AG04450 (cell line): ENCODE measurements around the gene PPP3R1. TPM values are rescaled to one million over a fixed set of nuclear protein-coding genes. Genes with fewer than 3 reads are reported as not detected.

Experiments used
- CTCF ChIA-PET: fragments of 300-600, 350-600 bp; formaldehyde crosslinking; extraction: SDS; loops from one replicate; lab custom pipeline; 2022; ENCODE audit warnings: antibody characterized with exemption, inconsistent platforms; lab: Charles Lee
- POLR2A ChIA-PET: fragments of 350-600 bp; formaldehyde crosslinking; extraction: SDS; loops from one replicate; lab custom pipeline; 2021; ENCODE audit warnings: antibody characterized with exemption, inconsistent platforms; lab: Yijun Ruan, JAX
- DNase-seq: peaks from one replicate; pipeline ENCODE4 v3.0.0-alpha.2; 2011; ENCODE audit warnings: low read depth, low spot score
- H3K27ac ChIP-seq: one replicate; pipeline ENCODE4 v1.5.1; 2012; ENCODE audit warnings: low read depth, low read length, control low read depth
- H3K27me3 ChIP-seq: one replicate; pipeline ENCODE4 v1.6.0; 2012; ENCODE audit warnings: low read length; ENCODE audit not compliant: control insufficient read depth, insufficient read depth
- H3K4me3 ChIP-seq: 2 replicates; pipeline ENCODE4 v1.5.1; 2011; ENCODE audit warnings: mild to moderate bottlenecking, low read depth, low read length, control low read depth
- H3K9me3 ChIP-seq: 2 replicates; pipeline ENCODE4 v1.5.1; 2012; ENCODE audit warnings: low read length; ENCODE audit not compliant: control insufficient read depth, insufficient read depth
- CTCF ChIP-seq: IDR thresholded peaks from 2 replicates; pipeline ENCODE4 v1.5.1; 2011; ENCODE audit warnings: low read depth, low read length, control low read depth, inconsistent platforms
- polyA plus RNA-seq: library from polyadenylated mRNA; depleted of rRNA; stranded (reverse); fragments of >200 nt; gene quantifications from 2 replicates; pipeline ENCODE4 v1.2.3, GENCODE V29; 2011; rRNA removed

Gene PPP3R1
- polyA plus RNA-seq, 1 experiment, result 24.9 TPM

GRCh38 chr2:68134554-68134953 is 117.8 kb downstream of the PPP3R1 start:
- Histone ChIP-seq H3K9me3 (no peaks in the 10 kb centered on the region), H3K27ac (no peak overlapping the region), H3K27me3 (no peaks in the 10 kb centered on the region), H3K4me3 (no peak overlapping the region)
- no peak for DNase-seq
- ChIA-PET POLR2A (no interaction called here), CTCF (interaction anchor here (1.2 kb wide), 2 partner anchors 12 to 148 kb away, joined by 3 to 4 read pairs; no protein-coding TSS in a partner anchor)
- TF ChIP-seq CTCF, result no peak

GRCh38 chr2:68134120-68134519 is 118.2 kb downstream of the PPP3R1 start:
- ChIA-PET POLR2A (no interaction called here), CTCF (interaction anchor here (1.2 kb wide), 1 partner anchor 12 kb away, joined by 4 read pairs; no protein-coding TSS in a partner anchor)
- H3K9me3 ChIP-seq, result no peaks in the 10 kb centered on the region
- no peak overlapping the region for H3K4me3 ChIP-seq
- no peaks in the 10 kb centered on the region for H3K27me3 ChIP-seq
- no peak for TF ChIP-seq CTCF
- H3K27ac ChIP-seq, result no peak overlapping the region
- no peak for DNase-seq

Other genes starting within 250 kb of the PPP3R1 start
- 22.2 and 45.7 TPM in 2 replicates for gene C1D, start 189.5 kb downstream of the PPP3R1 start, polyA plus RNA-seq
- 11.9 and 14.2 TPM in 2 replicates for gene PNO1, start 94.6 kb downstream of the PPP3R1 start, polyA plus RNA-seq
- gene CNRIP1, start 67.4 kb upstream of the PPP3R1 start, polyA plus RNA-seq, result 56.3 and 61.6 TPM in 2 replicates
- gene PLEK, start 112.8 kb upstream of the PPP3R1 start, polyA plus RNA-seq, result 0.06 TPM in 2 replicates
- 0.66 and 0.89 TPM in 2 replicates for gene FBXO48, start 214.8 kb upstream of the PPP3R1 start, polyA plus RNA-seq
- 2.5 and 3.6 TPM in 2 replicates for gene APLF, start 215.1 kb upstream of the PPP3R1 start, polyA plus RNA-seq